Measurements from ENCODE around the gene SLC43A2.

SLC43A2 gene

GRCh38 chr17:1562176-1562643 is 66.4 kb downstream of the SLC43A2 start:
- DNase-seq (ENCODE audit: low read depth) = no peak

- no peak for DNase-seq (ENCODE audit: low read depth)
Observed at GRCh38 chr17:1561420-1562175, 67.0 kb downstream of the SLC43A2 start.

DNA sequence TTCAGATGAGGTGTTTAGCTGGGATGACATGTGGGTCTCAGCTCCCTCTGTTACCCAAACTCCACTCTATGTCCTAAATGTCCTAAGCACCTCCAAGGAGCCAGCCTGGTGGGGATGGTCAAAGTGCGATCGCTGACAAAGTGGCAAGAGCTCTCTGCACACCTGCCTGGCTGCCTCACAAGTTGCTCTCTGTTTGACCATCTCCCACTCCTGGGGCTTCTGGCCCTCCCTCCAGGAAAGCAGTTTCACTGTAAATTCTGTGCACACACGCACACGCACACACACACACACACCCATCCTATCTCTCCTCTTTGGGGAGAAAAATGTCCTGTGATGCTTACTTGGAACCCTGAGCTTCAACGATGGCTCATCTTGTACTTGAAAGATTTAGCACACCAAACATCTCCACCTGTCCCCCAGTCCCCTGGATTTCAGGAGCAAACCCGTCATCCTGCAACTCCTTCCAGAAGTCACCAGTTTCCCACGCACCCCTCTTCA is 67.7 kb downstream of the SLC43A2 start:
- no peak for DNase-seq (ENCODE audit: low read depth)

DNA sequence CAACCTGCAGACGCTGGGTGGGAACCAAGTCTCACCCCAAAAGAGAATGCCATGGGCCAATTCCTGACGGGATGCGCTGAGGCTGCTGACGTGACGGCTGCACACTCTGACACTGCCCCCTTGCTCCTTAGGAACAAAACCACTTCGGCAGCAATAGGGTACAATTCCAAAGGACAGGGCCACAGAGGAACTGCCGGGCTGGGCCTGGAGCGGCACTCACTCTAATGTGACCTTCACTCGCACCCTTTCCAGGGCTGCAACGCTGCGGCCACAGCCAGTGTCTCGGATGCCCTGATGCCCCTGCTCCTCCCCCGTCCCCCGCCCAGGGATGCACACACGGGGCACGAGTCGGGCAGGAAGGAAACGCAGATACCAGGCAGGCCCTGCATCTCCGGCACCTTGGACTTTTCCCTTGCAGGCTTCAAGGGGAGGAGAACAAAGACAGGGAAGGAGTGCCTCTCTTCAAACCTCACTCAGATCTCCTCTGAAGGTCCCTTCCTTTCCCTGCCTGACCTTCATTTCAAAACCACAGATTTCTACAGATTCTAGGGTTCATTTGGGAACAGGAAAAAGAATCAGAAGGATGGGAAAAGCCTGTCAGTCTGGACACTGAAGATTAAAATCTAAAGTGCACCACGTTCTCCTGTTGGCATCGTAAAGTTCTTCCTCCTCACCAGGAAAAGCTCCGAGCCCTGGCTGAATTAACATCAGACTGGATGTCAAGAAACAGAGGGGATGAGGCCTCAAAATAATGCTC is 68.4 kb downstream of the SLC43A2 start:
- no peak for DNase-seq (ENCODE audit: low read depth)

DNA sequence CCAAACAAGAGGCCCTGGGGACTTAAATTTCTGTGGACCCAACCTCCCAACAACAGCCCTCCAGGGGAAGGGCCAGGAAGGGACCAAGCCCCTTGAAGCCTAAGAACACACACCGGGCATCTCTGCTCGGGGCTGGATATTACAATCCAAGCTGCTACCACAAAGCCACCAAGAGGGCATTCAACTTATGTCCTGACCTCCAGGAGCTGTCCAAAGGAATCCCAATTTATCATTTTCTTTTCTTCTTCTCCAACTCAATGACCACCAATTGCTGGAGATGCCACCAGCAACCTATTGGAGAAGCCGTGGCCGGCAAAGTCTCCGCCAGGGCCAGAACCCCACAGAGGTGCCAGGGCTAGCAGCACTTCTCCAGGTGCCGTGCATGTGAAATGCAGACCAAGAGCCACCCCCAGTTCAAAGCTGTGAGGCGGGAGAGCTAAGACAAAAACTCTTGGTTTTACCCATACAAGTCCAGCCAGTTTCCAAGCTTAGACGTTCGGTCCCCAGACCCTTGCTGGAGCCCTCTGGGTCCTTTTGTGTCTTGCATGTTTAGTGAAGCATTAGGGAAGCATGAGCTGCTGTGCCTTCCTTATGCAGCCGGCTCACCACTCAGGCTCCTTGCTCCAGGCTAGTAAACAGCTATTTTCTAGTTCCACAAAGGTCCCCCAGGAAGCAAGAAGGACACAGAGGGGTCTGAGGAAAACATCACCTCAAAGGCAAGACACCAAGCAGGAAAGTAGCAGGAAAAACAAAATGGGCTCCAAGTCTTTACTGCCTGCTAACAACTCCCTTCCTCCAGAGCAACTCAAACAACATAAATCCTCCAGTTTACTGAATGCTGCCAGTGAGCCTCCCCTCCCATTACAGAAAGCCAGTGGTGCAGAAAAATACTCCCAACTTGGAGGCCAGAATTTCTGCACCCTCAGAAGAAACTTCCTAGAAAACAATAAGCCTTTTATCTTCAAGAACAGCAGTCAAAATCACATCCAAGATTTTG is 69.3 kb downstream of the SLC43A2 start:
- no peak for DNase-seq (ENCODE audit: low read depth)

DNA sequence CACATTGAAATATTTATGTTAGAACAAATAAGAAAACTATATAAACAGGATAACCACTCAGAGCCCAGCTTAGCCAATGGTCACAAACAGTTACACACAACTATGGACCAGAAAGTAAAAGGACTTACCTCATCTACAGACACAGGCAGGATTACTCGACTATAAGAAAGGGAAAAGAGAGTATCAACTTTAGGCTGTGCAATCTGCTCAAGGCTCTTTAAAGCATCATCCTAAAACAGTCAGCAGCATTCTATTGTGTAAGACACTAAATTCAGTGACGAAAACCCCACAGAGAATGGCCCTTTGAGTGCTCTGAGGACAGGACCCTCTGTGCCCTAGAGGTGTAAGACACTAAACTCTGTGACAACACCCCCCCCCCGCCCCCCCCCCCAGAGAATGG is 70.2 kb downstream of the SLC43A2 start:
- no peak for DNase-seq (ENCODE audit: low read depth)

DNA sequence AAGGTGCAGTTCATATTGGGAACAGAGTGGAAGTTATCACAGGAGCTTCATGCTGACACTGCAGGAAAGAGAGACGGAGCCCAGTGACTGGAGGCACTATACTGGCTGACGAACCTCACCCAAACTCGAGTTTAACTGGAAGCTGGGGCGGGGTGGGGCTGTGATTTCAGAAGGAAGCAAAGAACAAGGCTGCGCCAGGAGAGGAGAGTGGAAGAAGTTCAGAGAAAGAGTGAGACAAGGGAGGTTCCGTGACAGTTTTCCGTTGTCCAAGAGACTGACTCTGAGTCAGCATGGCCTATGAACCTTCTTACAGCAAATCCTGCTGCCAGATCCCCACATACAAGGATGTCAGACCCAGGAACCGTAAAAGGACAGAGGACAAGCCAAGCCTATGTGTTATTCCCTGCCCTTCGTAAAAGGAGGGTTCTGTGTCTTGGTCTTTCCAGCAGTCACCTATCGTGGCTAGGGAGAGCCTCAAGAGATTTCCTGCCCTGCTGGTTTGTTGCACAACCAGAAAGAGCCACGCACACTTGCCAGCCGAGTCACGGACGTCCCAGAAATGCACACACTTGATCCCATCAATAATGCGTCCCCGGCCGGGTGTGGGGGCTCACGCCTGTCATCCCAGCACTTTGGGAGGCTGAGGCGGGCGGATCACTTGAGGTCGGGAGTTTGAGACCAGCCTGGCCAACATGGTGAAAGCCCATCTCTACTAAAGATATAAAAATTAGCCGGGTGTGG is 71.1 kb downstream of the SLC43A2 start:
- DNase-seq (ENCODE audit: low read depth) = no peak

GRCh38 chr17:1555651-1556471 is 72.8 kb downstream of the SLC43A2 start:
- no peak for DNase-seq (ENCODE audit: low read depth)

GRCh38 chr17:1554751-1555540 is 73.7 kb downstream of the SLC43A2 start:
- DNase-seq (ENCODE audit: low read depth) = no peak

DNA sequence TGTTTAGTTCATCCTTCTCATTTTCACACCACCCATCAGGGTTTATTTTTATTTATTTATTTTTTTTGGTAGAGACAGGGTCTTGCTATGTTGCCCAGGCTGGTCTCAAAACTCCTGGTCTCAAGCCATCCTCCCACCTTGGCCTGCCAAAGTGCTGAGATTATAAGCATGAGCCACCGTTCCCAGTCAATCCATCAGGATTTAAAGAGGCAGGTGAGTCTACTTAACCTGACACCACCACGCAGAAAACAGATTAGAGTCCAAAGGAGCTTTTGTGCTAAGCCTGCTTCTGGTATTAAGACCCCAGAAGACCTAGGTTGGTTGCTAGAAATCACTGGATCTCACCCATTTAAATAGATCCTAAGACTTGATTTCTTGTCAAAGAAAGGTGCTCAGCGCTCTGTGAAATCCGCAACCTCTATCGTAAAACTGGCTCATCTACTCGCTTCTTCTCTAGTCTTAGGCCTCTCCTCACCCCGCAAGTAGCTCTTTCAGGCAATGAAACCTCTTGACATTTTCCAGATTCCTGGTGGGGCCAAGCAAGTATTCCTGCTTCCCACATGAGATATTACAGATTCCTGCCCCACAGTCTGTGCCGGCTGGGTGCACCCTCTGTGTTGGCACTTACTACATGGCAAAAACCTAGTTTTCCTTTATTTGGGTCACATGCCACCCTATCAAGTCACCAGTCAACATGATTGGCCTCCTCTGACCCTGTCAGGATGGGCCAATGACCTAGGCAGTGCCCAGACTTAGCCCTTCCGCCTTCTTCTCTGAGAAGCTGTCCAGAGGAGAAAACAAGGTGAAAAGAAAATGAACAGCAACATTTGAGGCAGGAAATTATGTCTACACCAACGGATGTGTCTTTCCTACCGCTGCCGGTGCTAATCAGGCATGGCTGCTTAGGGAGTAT is 75.0 kb downstream of the SLC43A2 start:
- no peak for DNase-seq (ENCODE audit: low read depth)

GRCh38 chr17:1552932-1553331 is 75.7 kb downstream of the SLC43A2 start:
- DNase-seq (ENCODE audit: low read depth) = no peak

DNA sequence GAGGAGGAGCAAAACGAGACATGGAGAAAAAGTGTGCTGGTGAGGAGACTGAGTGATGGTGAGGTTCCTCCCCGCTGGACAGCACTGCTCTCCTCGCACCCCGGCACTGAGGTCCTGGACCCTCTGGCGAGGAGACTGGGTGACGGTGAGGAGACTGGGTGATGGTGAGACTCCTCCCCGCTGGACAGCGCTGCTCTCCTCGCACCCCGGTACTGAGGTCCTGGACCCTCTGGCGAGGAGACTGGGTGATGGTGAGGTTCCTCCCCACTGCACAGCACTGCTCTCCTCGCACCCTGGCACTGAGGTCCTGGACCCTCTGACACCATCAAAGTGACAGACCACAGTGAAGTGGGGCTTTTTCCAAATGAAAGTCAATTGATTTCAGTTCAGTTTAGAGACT is 76.9 kb downstream of the SLC43A2 start:
- DNase-seq (ENCODE audit: low read depth) = no peak

DNA sequence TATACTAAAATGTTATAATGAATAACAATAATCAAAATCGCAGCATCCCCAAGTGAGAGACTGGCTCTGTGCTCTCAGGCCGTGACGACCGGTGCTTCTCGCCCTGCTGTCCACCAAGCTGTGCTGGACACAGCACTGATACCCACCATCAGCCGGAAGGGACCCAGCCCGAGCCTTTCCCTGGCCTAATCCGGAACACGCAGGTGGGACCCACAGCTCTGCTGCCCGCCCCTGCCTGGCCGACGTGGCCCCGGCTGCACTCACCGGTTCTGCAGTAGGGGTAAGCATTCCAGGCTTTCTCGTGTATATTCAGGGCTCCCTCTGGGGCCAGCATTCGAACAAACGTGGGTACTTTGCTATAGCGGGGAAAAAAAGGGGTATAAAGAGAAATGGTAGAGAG is 80.6 kb downstream of the SLC43A2 start:
- no peak for DNase-seq (ENCODE audit: low read depth)

DNA sequence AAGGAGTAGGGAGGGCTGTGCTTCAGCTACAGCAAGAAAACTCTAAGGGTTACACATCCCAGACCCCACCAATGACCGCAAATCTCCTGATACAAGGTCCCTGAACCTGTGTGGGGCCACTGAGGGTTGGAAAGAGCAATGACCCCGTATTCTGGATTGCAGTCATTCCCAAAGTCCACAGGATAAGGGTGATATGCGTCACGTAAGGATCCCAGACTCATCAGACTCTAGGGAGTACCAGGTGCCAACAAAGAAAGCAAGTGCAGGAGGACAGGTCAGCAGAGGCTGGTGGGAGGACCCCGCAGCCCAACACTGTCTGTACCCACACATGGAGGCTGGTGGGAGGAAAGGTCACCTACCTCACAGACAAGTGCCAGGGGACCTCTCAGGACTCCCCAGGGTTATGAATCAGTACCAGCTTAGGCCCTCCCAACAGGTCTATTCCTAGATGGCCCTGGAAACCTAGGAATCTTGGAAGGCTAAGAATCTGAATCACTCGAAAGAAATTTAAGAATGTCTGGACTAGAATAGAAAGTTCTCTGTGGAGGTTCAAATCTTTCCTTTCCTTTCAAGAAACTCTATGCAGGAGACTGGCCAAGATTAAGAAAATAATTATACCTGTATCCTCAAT is 82.2 kb downstream of the SLC43A2 start:
- no peak for DNase-seq (ENCODE audit: low read depth)

DNA sequence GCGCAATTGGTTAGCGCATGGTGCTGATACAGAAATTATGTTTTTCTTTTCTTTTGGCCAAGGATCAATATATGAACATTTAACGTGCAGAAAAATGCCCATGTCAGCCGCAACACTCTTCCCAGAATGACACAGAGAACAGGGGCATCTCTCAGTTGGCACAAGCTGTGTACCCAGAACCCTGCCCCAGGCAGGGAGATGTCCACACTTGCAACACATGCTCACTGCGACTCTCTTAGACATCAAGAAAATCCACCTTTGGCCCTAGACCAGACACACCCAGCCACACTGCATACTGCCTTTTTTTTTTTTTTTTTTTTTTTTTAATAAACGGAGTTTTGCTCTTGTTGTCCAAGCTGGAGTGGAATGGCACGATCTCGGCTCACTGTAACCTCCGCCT is 83.0 kb downstream of the SLC43A2 start:
- DNase-seq (ENCODE audit: low read depth) = no peak

DNA sequence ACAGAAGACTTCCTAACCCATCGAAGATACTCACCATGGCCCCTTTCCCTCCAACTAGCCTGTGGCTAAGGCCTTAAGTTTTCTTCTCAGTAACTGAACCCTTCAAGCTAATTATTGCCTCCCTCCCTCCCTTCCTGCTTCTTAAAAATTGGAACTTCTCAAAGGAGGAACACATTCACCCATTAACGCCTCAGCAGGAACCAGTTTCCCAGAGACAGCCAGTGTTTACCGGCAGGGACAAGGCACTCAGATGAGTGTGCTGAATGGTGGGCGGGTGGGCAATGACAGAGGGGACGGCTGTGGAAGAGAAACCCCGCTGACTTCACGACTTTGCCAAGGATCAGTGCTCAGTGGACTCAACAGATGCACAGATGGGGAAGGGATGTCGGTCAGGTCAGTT is 86.3 kb downstream of the SLC43A2 start:
- DNase-seq (ENCODE audit: low read depth) = no peak

DNA sequence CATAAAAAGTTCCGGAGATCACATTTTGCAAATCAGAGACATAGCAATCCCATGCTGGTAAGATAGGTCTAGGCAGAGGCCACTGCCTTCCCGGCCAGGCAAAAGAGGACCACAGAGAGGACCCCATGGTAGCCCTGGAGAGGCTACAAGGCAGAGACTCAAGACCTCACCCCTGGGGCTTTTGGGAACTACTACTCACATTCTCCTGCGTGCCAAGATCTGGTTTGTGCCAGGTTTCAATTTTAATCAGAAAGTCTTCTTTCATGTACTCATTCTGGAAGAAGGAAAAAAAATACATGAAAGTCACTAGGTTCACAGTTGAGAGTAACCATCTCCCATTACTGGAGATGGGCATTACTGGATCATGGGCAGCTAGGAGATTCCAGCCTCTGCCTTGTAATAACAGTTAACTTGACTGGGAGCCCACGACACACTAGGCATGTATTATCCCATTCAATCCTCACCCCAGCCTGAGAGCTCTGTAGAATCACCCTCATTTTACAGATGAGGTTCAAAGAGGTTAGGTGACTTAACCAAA is 87.2 kb downstream of the SLC43A2 start:
- DNase-seq (ENCODE audit: low read depth) = no peak

- no peak for DNase-seq (ENCODE audit: low read depth)
Observed at GRCh38 chr17:1539811-1540210, 88.8 kb downstream of the SLC43A2 start.
